ENCODE results near the gene NKX1-1. TPM values are rescaled to one million over a fixed set of nuclear protein-coding genes. Genes with fewer than 3 reads are reported as not detected.

The NKX1-1 gene
- total and polyA plus RNA-seq, 9 donors = not detected

DNA sequence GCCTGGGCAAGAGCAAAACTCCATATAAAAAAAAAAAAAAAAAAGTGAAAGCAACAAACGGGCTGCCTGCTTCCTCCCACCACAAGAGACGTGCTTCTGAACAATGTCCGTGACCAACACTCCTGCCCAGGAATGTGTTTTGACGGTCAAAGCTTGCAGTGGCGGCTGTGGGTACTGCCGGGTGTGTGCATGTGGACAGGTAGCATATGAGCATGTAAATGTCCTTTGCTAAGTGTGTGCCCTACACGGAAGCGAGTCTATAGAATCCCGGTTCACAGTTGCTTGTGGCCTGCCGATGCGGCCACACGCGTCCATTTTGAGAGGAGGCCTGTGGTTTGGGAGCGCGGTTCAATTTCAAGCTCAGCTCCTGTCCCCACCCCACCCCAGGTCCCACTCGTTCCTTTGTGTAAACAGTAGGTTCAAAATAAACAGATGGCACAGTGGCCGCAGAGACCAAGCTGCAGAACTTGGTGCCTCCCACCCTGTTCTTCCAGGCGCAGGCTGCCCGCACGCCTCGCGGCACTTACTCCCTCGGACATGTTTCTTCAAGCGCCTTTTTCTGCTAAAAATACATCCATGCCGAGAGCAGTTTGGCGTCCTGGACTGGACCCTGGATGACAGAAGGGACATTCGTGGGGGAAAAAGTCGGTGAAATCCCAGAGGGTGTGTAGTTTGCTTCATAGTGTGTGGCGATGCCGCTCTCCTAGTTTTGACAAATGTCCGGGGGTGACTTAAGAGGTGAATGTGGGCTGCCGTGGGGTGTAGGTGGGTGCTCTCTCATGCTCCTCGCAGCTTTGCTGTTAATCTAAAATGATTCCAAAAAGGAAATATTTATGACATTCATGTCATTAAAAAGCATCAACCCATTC lies 11.5 kb upstream of the NKX1-1 start:
- 84% methylated on average over 22 of the region's 33 CpGs for WGBS (ENCODE audit: insufficient coverage)
- Histone ChIP-seq H3K9me3 (replicated peaks; ENCODE audit: control insufficient read depth, low read depth, low read length) (no peaks in the 10 kb centered on the region), H3K36me3 (ENCODE audit: control insufficient read depth, insufficient read depth, low read length) (no peaks in the 10 kb centered on the region), H3K27me3 (ENCODE audit: control insufficient read depth, insufficient read depth, low read length) (peaks cover 60% of the 10 kb centered on the region), H3K27ac (ENCODE audit: low read length) (no peak overlapping the region), H3K4me3 (ENCODE audit: low read length) (no peak overlapping the region), H3K4me1 (ENCODE audit: control insufficient read depth, insufficient read depth, low read length) (peaks cover 3% of the 10 kb centered on the region)
- no peak for DNase-seq

GRCh38 chr4:1416948-1417260 lies 10.7 kb upstream of the NKX1-1 start:
- peaks cover 66% of the 10 kb centered on the region for H3K27me3 ChIP-seq (ENCODE audit: control insufficient read depth, insufficient read depth, low read length)
- WGBS (ENCODE audit: insufficient coverage) = 45% methylated on average over 4 of the region's 7 CpGs
- DNase-seq = peak; percentile 14

DNA sequence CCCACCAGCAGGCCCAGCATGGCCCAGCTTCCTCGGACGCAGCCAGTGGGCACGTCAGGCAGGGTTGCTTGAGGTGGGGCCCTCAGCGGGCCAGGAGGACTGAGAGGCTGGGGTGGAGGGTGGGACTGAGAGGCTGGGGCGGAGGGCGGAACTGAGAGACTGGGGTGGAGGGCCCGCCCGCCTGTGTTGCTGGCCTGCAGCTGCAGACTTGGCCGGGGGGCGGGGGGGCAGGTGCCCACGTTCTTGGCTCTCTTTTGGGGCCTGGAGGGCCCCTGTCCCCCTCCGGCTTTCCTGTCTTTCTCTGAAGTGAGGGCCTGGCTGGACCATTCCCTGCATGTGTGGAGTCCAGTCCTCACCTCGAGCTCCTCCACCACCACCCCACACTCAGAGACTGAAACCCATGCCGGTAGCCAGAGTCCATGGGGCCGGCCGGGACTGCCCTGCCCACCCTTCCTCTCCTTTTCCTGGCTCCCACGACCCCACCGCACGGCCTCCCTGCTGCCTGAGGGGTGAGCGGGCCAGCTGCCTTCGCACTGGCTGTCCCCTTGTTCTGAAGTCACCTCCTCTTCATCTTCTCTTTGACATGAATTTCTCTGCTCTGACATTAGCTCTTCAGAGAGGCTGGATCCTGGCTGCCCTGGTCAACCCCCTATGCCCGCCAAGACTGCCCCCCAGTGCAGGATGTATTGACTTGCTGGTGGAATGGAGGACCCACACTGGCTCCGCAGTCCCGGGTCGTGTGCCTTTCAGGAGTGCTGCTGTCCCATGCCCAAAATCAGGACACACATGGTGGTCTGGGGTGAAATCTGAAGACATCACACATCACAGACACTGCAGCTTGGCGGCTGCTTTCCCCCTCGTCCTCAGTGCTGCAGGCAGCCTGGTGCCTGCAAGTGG lies 10.1 kb upstream of the NKX1-1 start:
- Histone ChIP-seq H3K27ac (ENCODE audit: low read length) (no peak overlapping the region), H3K4me3 (ENCODE audit: low read length) (no peak overlapping the region), H3K27me3 (ENCODE audit: control insufficient read depth, insufficient read depth, low read length) (peaks cover 69% of the 10 kb centered on the region), H3K4me1 (ENCODE audit: control insufficient read depth, insufficient read depth, low read length) (peaks cover 3% of the 10 kb centered on the region), H3K36me3 (ENCODE audit: control insufficient read depth, insufficient read depth, low read length) (no peaks in the 10 kb centered on the region), H3K9me3 (replicated peaks; ENCODE audit: control insufficient read depth, low read depth, low read length) (no peaks in the 10 kb centered on the region)
- no peak for DNase-seq
- WGBS (ENCODE audit: insufficient coverage) = 40% methylated on average over 24 of the region's 27 CpGs

More at GRCh38 chr4:1416948-1417260, 10.7 kb upstream of the NKX1-1 start:
- Histone ChIP-seq H3K36me3 (ENCODE audit: control insufficient read depth, insufficient read depth, low read length) (no peaks in the 10 kb centered on the region), H3K4me3 (ENCODE audit: low read length) (no peak overlapping the region), H3K9me3 (replicated peaks; ENCODE audit: control insufficient read depth, low read depth, low read length) (no peaks in the 10 kb centered on the region), H3K4me1 (ENCODE audit: control insufficient read depth, insufficient read depth, low read length) (peaks cover 3% of the 10 kb centered on the region), H3K27ac (ENCODE audit: low read length) (no peak overlapping the region)

- peaks cover 74% of the 10 kb centered on the region for H3K27me3 ChIP-seq (ENCODE audit: control insufficient read depth, insufficient read depth, low read length)
- H3K4me1 ChIP-seq (ENCODE audit: control insufficient read depth, insufficient read depth, low read length) = peaks cover 3% of the 10 kb centered on the region
- H3K9me3 ChIP-seq (replicated peaks; ENCODE audit: control insufficient read depth, low read depth, low read length) = no peaks in the 10 kb centered on the region
- no peaks in the 10 kb centered on the region for H3K36me3 ChIP-seq (ENCODE audit: control insufficient read depth, insufficient read depth, low read length)
- H3K4me3 ChIP-seq (ENCODE audit: low read length) = no peak overlapping the region
- no peak overlapping the region for H3K27ac ChIP-seq (ENCODE audit: low read length)
- DNase-seq = no peak
- 32% methylated on average over 6 of the region's 13 CpGs for WGBS (ENCODE audit: insufficient coverage)
Observed at GRCh38 chr4:1415681-1415981, 9.4 kb upstream of the NKX1-1 start.

DNA sequence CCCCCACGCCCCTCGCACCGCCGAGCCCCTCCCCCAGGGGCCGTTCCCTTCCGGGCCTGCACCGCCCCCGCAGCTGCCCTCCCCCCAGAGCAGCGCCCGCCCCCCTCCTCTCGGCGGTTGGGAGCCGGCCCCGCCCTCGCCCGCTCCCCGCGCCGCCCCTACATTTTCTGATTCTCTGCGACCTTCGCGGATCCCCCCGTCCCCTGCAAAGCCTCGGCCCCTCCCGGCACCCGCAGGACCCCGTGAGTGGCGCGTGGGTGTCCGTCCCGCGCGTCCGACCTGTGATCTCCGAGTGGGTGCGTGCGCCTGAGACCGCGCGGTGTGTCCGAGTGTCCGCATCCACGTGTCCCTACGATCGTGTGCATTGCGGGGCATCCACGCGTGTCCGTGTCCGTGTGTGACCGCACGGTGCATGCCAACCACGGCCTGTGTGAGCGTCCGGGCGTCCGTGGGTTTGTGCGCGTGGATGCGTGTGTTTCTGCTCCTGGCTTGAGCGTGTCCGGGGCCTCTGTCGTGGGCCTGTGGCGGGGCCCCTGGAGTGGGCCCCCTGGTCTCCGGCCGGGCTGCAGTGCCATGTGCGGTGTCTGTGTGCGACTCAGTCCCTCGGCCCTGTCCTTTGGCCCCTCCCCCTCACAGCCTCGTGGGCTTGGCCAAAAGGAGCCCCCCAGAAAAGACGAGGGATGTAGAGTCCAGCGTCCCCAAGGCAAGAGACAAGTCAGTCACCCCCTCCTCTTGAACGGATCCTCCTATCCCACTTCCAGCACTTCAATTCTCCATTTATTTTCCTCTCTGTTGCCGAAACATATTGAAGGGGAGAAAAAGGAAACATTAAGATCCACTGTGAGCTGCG lies 8.8 kb upstream of the NKX1-1 start:
- DNase-seq = no peak
- Histone ChIP-seq H3K27me3 (ENCODE audit: control insufficient read depth, insufficient read depth, low read length) (peaks cover 76% of the 10 kb centered on the region), H3K27ac (ENCODE audit: low read length) (no peak overlapping the region), H3K4me3 (ENCODE audit: low read length) (no peak overlapping the region), H3K4me1 (ENCODE audit: control insufficient read depth, insufficient read depth, low read length) (peaks cover 3% of the 10 kb centered on the region), H3K9me3 (replicated peaks; ENCODE audit: control insufficient read depth, low read depth, low read length) (no peaks in the 10 kb centered on the region), H3K36me3 (ENCODE audit: control insufficient read depth, insufficient read depth, low read length) (no peaks in the 10 kb centered on the region)
- WGBS (ENCODE audit: insufficient coverage) = 29% methylated on average over 57 of the region's 75 CpGs

DNA sequence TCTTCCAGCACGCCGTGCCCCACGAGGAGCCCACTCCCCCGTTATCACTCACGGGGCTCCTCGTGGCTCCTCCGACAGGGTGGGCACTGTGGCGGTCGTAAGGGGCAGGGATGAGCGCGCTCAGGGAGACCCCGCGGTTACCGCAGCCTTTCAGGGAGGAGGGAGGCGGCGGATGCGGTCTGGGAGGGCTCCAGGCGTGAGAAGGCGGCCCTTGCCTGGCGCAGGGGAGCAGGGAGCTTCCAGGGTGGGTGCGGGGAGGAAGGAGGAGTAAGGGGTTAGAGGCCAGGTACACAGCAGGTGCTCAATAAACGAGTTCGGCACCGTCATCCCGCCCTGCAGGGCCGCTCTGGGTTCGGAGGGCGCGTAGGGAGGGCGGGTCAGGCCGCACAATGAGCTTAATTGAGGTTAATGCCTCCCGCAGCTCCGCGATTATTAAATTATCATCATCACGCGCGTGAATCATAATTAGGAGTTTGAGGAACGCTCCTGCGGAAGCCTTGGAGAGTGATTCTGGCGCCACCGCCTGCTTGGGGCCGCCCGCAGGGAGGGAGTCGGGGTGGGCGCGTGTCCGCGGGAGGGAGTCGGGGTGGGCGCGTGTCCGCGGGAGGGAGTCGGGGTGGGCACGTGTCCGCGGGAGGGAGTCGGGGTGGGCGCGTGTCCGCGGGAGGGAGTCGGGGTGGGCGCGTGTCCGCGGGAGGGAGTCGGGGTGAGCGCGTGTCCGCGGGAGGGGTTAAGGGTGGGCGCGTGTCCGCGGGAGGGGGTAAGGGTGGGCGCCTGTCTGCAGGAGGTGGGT lies 7.6 kb upstream of the NKX1-1 start:
- no peak for DNase-seq
- Histone ChIP-seq H3K9me3 (replicated peaks; ENCODE audit: control insufficient read depth, low read depth, low read length) (no peaks in the 10 kb centered on the region), H3K27me3 (ENCODE audit: control insufficient read depth, insufficient read depth, low read length) (peaks cover 85% of the 10 kb centered on the region), H3K36me3 (ENCODE audit: control insufficient read depth, insufficient read depth, low read length) (no peaks in the 10 kb centered on the region), H3K4me1 (ENCODE audit: control insufficient read depth, insufficient read depth, low read length) (peaks cover 3% of the 10 kb centered on the region), H3K4me3 (ENCODE audit: low read length) (no peak overlapping the region), H3K27ac (ENCODE audit: low read length) (no peak overlapping the region)
- WGBS (ENCODE audit: insufficient coverage) = 13% methylated on average over 43 of the region's 77 CpGs

DNA sequence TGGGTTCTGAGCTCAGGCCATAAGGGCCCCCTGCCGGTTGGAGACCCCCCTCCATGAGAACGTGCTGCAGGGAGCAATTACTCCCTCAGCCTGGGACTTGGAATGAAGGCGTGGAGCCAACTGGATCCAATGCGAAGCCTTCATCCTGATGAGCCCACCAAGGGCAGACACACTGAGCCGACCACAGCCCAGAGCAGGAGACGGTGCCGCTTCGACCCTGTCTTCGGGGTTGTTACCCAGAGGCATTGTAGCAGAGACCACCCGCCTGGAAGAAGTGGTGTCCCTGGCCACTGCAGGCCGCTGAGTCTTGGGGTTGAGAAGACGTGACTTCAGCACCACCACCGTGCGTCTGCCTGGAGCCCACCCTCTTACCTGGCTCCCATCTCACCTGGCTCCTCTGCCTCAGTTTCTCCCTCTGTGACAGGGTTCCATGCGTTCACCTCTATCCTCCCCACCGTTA lies 7.0 kb upstream of the NKX1-1 start:
- Histone ChIP-seq H3K36me3 (ENCODE audit: control insufficient read depth, insufficient read depth, low read length) (no peaks in the 10 kb centered on the region), H3K9me3 (replicated peaks; ENCODE audit: control insufficient read depth, low read depth, low read length) (no peaks in the 10 kb centered on the region), H3K4me1 (ENCODE audit: control insufficient read depth, insufficient read depth, low read length) (peaks cover 3% of the 10 kb centered on the region), H3K27me3 (ENCODE audit: control insufficient read depth, insufficient read depth, low read length) (peaks cover 87% of the 10 kb centered on the region), H3K4me3 (ENCODE audit: low read length) (no peak overlapping the region), H3K27ac (ENCODE audit: low read length) (no peak overlapping the region)
- no peak for DNase-seq
- 52% methylated on average over 14 of the region's 16 CpGs for WGBS (ENCODE audit: insufficient coverage)

GRCh38 chr4:1412376-1413203 lies 6.3 kb upstream of the NKX1-1 start:
- Histone ChIP-seq H3K27ac (ENCODE audit: low read length) (no peak overlapping the region), H3K36me3 (ENCODE audit: control insufficient read depth, insufficient read depth, low read length) (no peaks in the 10 kb centered on the region), H3K4me3 (ENCODE audit: low read length) (no peak overlapping the region), H3K4me1 (ENCODE audit: control insufficient read depth, insufficient read depth, low read length) (peaks cover 3% of the 10 kb centered on the region), H3K9me3 (replicated peaks; ENCODE audit: control insufficient read depth, low read depth, low read length) (no peaks in the 10 kb centered on the region), H3K27me3 (ENCODE audit: control insufficient read depth, insufficient read depth, low read length) (peaks cover 87% of the 10 kb centered on the region)
- no peak for DNase-seq
- 61% methylated on average over 10 of the region's 15 CpGs for WGBS (ENCODE audit: insufficient coverage)

Data from muscle of leg (tissue), 11 donors.